ENCODE data around the gene RBFOX1. TPM values are rescaled to one million over a fixed set of nuclear protein-coding genes. Genes with fewer than 3 reads are reported as not detected.

The RBFOX1 gene
- total RNA-seq, 1 donor from 2014 or later = 0.84 TPM

DNA sequence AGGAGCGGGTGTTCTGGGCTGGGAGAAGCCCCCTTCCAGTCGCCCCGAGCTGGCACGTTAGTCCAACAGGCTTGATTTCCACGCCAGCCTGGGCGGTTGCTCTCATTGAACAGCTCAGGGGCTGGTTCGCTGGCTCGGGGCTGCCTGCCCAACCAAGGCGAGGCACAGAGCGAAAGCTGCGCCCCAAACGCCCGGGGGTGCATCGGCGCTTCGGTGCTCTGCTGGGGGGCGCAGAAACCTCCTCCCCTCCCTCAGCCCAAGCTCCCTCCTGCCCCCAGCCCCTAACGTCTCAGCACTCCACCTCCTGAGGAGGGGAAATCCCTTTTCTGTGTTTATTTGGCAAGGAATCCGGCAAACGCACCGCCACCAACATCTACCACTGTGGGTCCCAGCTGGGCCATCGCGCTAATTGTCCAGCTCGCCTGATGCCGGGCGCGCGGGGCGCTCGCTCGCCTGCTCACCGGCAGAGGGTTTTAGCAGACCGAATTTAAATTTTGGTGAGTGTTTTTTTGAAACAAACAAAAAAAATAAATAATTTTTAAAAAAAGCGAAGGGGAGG is 29.5 kb upstream of the RBFOX1 start:
- H3K27ac ChIP-seq (ENCODE audit: low read depth, low read length) = no peak overlapping the region
- H3K4me2 ChIP-seq (ENCODE audit: low read length) = no peak overlapping the region
- no peak overlapping the region for H3K27ac Mint-ChIP-seq (ENCODE audit: unreplicated experiment)
- H4K20me1 ChIP-seq (ENCODE audit: insufficient read depth, low read length) = no peaks in the 10 kb centered on the region
- H3K36me3 ChIP-seq (ENCODE audit: insufficient read depth, low read length) = no peaks in the 10 kb centered on the region
- no peaks in the 10 kb centered on the region for H3K27me3 ChIP-seq (ENCODE audit: insufficient read depth, low read length)
- no peaks in the 10 kb centered on the region for H3K4me1 Mint-ChIP-seq (ENCODE audit: low read depth, unreplicated experiment)
- no peaks in the 10 kb centered on the region for H3K36me3 Mint-ChIP-seq (ENCODE audit: low read depth, unreplicated experiment)
- H3K9me3 ChIP-seq (ENCODE audit: insufficient read depth, low read depth, low read length) = no peaks in the 10 kb centered on the region
- peak overlapping the region; percentile 68 for H3K4me3 Mint-ChIP-seq (ENCODE audit: unreplicated experiment)
- peaks cover 71% of the 10 kb centered on the region for H3K27me3 Mint-ChIP-seq (ENCODE audit: low read depth, unreplicated experiment)
- H3K4me1 ChIP-seq (ENCODE audit: insufficient read depth, low read length) = no peaks in the 10 kb centered on the region
- no peaks in the 10 kb centered on the region for H3K79me2 ChIP-seq (ENCODE audit: insufficient read depth, low read length)
- DNase-seq (ENCODE audit: low read depth) = no peak
- FAIRE-seq = no peak
- H3K4me3 ChIP-seq (ENCODE audit: insufficient read depth, low read depth, low read length) = no peak overlapping the region
- no peaks in the 10 kb centered on the region for H3K9me3 Mint-ChIP-seq (ENCODE audit: unreplicated experiment)
- TF ChIP-seq, protein P1, sequence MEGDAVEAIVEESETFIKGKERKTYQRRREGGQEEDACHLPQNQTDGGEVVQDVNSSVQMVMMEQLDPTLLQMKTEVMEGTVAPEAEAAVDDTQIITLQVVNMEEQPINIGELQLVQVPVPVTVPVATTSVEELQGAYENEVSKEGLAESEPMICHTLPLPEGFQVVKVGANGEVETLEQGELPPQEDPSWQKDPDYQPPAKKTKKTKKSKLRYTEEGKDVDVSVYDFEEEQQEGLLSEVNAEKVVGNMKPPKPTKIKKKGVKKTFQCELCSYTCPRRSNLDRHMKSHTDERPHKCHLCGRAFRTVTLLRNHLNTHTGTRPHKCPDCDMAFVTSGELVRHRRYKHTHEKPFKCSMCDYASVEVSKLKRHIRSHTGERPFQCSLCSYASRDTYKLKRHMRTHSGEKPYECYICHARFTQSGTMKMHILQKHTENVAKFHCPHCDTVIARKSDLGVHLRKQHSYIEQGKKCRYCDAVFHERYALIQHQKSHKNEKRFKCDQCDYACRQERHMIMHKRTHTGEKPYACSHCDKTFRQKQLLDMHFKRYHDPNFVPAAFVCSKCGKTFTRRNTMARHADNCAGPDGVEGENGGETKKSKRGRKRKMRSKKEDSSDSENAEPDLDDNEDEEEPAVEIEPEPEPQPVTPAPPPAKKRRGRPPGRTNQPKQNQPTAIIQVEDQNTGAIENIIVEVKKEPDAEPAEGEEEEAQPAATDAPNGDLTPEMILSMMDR (IDR thresholded peaks at IDR 0.05; ENCODE audit: insufficient read depth, low read depth, low read length) = no peak
- no peak for TF ChIP-seq EZH2 (IDR thresholded peaks at IDR 0.05; ENCODE audit: insufficient read depth, low read length)
- no peak overlapping the region for H2AFZ ChIP-seq (ENCODE audit: low read depth, low read length)
- H3K9ac ChIP-seq (ENCODE audit: low read length) = no peak overlapping the region

GRCh38 chr16:7303660-7304200 is 28.9 kb upstream of the RBFOX1 start:
- Histone ChIP-seq H3K4me3 (ENCODE audit: insufficient read depth, low read depth, low read length) (no peak overlapping the region), H3K27me3 (ENCODE audit: insufficient read depth, low read length) (no peaks in the 10 kb centered on the region), H3K4me1 (ENCODE audit: insufficient read depth, low read length) (no peaks in the 10 kb centered on the region), H3K36me3 (ENCODE audit: insufficient read depth, low read length) (no peaks in the 10 kb centered on the region), H3K79me2 (ENCODE audit: insufficient read depth, low read length) (no peaks in the 10 kb centered on the region), H3K27ac (ENCODE audit: low read depth, low read length) (no peak overlapping the region), H4K20me1 (ENCODE audit: insufficient read depth, low read length) (no peaks in the 10 kb centered on the region), H3K9me3 (ENCODE audit: insufficient read depth, low read depth, low read length) (no peaks in the 10 kb centered on the region), H2AFZ (ENCODE audit: low read depth, low read length) (no peak overlapping the region), H3K9ac (ENCODE audit: low read length) (no peak overlapping the region), H3K4me2 (ENCODE audit: low read length) (no peak overlapping the region)
- Mint-ChIP-seq H3K4me3 (ENCODE audit: unreplicated experiment) (peak overlapping the region; percentile 68), H3K36me3 (ENCODE audit: low read depth, unreplicated experiment) (no peaks in the 10 kb centered on the region), H3K27ac (ENCODE audit: unreplicated experiment) (no peak overlapping the region), H3K4me1 (ENCODE audit: low read depth, unreplicated experiment) (no peaks in the 10 kb centered on the region), H3K27me3 (ENCODE audit: low read depth, unreplicated experiment) (peaks cover 75% of the 10 kb centered on the region), H3K9me3 (ENCODE audit: unreplicated experiment) (no peaks in the 10 kb centered on the region)
- FAIRE-seq = no peak
- no peak for DNase-seq (ENCODE audit: low read depth)
- TF ChIP-seq EZH2 (IDR thresholded peaks at IDR 0.05; ENCODE audit: insufficient read depth, low read length) = no peak
- TF ChIP-seq, protein P1 (IDR thresholded peaks at IDR 0.05; ENCODE audit: insufficient read depth, low read depth, low read length) = no peak

- H3K79me2 ChIP-seq (ENCODE audit: insufficient read depth, low read length) = no peaks in the 10 kb centered on the region
- H2AFZ ChIP-seq (ENCODE audit: low read depth, low read length) = no peak overlapping the region
- no peaks in the 10 kb centered on the region for H3K4me1 ChIP-seq (ENCODE audit: insufficient read depth, low read length)
- no peaks in the 10 kb centered on the region for H3K9me3 Mint-ChIP-seq (ENCODE audit: unreplicated experiment)
- no peak overlapping the region for H3K27ac ChIP-seq (ENCODE audit: low read depth, low read length)
- FAIRE-seq (no peak), DNase-seq (ENCODE audit: low read depth) (no peak)
- no peaks in the 10 kb centered on the region for H3K27me3 ChIP-seq (ENCODE audit: insufficient read depth, low read length)
- H3K4me3 ChIP-seq (ENCODE audit: insufficient read depth, low read depth, low read length) = no peak overlapping the region
- peak overlapping the region; percentile 18 for H3K4me3 Mint-ChIP-seq (ENCODE audit: unreplicated experiment)
- H4K20me1 ChIP-seq (ENCODE audit: insufficient read depth, low read length) = no peaks in the 10 kb centered on the region
- H3K9ac ChIP-seq (ENCODE audit: low read length) = no peak overlapping the region
- no peaks in the 10 kb centered on the region for H3K4me1 Mint-ChIP-seq (ENCODE audit: low read depth, unreplicated experiment)
- TF ChIP-seq, protein P1 (IDR thresholded peaks at IDR 0.05; ENCODE audit: insufficient read depth, low read depth, low read length) = no peak
- TF ChIP-seq EZH2 (IDR thresholded peaks at IDR 0.05; ENCODE audit: insufficient read depth, low read length) = no peak
- no peak overlapping the region for H3K4me2 ChIP-seq (ENCODE audit: low read length)
- peaks cover 75% of the 10 kb centered on the region for H3K27me3 Mint-ChIP-seq (ENCODE audit: low read depth, unreplicated experiment)
- H3K36me3 ChIP-seq (ENCODE audit: insufficient read depth, low read length) = no peaks in the 10 kb centered on the region
- H3K27ac Mint-ChIP-seq (ENCODE audit: unreplicated experiment) = no peak overlapping the region
- no peaks in the 10 kb centered on the region for H3K36me3 Mint-ChIP-seq (ENCODE audit: low read depth, unreplicated experiment)
- no peaks in the 10 kb centered on the region for H3K9me3 ChIP-seq (ENCODE audit: insufficient read depth, low read depth, low read length)
Measured at GRCh38 chr16:7304279-7304678, 28.4 kb upstream of the RBFOX1 start.
